Panc1 (cell line): Measurements from ENCODE around the gene ITPR2.

Experiments
- CTCF ChIP-seq: fragments of 450-650 bp; IDR thresholded peaks from 2 replicates; pipeline ENCODE4 v1.5.1; 2017; ENCODE audit warnings: mild to moderate bottlenecking
- POLR2AphosphoS5 ChIP-seq: IDR thresholded peaks from 2 replicates; pipeline ENCODE4 v1.6.1; 2012; ENCODE audit warnings: mild to moderate bottlenecking, low read depth, low read length, moderate library complexity

DNA sequence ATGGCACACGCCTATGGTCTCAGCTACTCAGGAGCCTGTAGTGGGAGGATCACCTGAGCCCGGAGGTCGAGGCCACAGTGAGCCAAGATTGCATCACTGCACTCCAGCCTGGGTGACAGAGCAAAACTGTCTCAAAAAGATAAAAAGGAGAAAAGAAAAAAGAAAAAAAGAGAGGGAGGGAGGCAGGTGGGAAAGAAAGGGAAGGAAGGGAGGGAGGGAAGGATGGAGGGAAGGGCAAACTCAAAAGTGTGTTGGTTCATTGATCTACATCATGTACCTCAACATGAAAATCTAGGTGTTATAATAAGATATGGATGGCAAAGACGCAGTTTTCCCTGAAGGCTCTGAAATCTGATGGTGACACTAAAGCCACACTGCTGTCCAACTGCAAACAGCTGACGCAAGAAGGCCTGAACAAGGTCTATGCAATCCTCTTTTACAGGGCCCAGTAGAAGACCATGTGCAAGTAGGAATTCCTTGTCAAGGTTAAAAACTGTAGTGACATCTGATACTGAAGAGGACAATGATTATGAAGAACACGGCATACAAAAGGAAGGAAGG lies 143.6 kb downstream of the ITPR2 start:
- TF ChIP-seq CTCF (no peak), POLR2AphosphoS5 (no peak)
